Activated CD8-positive, alpha-beta memory T cell treated with anti-CD3 and anti-CD28 coated beads for 48 hours (primary cell): ENCODE measurements around the gene RPS18.
"Not testable (repeated sequence)": the region's sequence is repeated elsewhere in the genome, so short reads cannot be mapped to it uniquely, and the experiment has no call there.

ENCODE experiments used
- DNase-seq, 3 experiments: peaks; one replicate each; pipeline ENCODE4 v3.0.0-alpha.2; 2020; ENCODE audit warnings: low read depth in 2 of 3, low spot score in 2 of 3

Gene RPS18

GRCh38 chr6:33272275-33273128 is 627 bp downstream of the RPS18 start:
- no peak for DNase-seq

GRCh38 chr6:33273129-33273923 is 1.5 kb downstream of the RPS18 start:
- DNase-seq: no peak

GRCh38 chr6:33273924-33274902 is 2.3 kb downstream of the RPS18 start:
- no peak for DNase-seq

- not testable (repeated sequence) for DNase-seq
Observed at GRCh38 chr6:33275795-33276580, 4.1 kb downstream of the RPS18 start.

- DNase-seq: no peak
Observed at GRCh38 chr6:33276581-33276863, 4.6 kb downstream of the RPS18 start.

GRCh38 chr6:33276864-33277662 is 5.2 kb downstream of the RPS18 start, which contains the start of gene B3GALT4:
B3GALT4 (plus strand) TSS chr6:33277123; CDS start chr6:33277420, 297 bp downstream.
- DNase-seq: peak; percentile 70 to 82 (median 77)

- no peak for DNase-seq
Observed at GRCh38 chr6:33277663-33278391, 6.0 kb downstream of the RPS18 start.

- DNase-seq: no peak
Observed at GRCh38 chr6:33278392-33278741, 6.5 kb downstream of the RPS18 start.

- no peak for DNase-seq
Observed at GRCh38 chr6:33278810-33279209, 6.9 kb downstream of the RPS18 start.

- DNase-seq: no peak
Observed at GRCh38 chr6:33279257-33279695, 7.4 kb downstream of the RPS18 start.

- no peak for DNase-seq
Observed at GRCh38 chr6:33279971-33280511, 8.2 kb downstream of the RPS18 start.

- no peak for DNase-seq
Observed at GRCh38 chr6:33280539-33280938, 8.7 kb downstream of the RPS18 start.

- not testable (repeated sequence) for DNase-seq
Observed at GRCh38 chr6:33285214-33285613, 13.3 kb downstream of the RPS18 start.

GRCh38 chr6:33286946-33287914 is 15.4 kb downstream of the RPS18 start:
- no peak for DNase-seq

GRCh38 chr6:33288141-33288920 is 16.5 kb downstream of the RPS18 start:
- DNase-seq: no peak

- peak in 2 of 3 experiments; percentile 58 to 61 for DNase-seq
Observed at GRCh38 chr6:33288921-33289783, 17.3 kb downstream of the RPS18 start, which contains the start of the genes PFDN6 and WDR46. PFDN6 (plus strand) TSS chr6:33289601; CDS start chr6:33289857, 256 bp downstream. WDR46 (minus strand) TSS chr6:33289239; CDS start chr6:33289170, 69 bp downstream.
